Measurements from ENCODE around the gene ERGIC2.
A peak's percentile ranks its signal among the peaks of the same experiment; 100 is the strongest.
"Not testable (repeated sequence)": the region's sequence is repeated elsewhere in the genome, so short reads cannot be mapped to it uniquely, and the experiment has no call there.

ERGIC2 gene

GRCh38 chr12:29380536-29381523 is at the start of gene ERGIC2:
Gene ERGIC2 (minus strand): TSS chr12:29381172. CDS start chr12:29371633, 9,539 bp downstream.
- DNase-seq, result peak; percentile 87

DNA sequence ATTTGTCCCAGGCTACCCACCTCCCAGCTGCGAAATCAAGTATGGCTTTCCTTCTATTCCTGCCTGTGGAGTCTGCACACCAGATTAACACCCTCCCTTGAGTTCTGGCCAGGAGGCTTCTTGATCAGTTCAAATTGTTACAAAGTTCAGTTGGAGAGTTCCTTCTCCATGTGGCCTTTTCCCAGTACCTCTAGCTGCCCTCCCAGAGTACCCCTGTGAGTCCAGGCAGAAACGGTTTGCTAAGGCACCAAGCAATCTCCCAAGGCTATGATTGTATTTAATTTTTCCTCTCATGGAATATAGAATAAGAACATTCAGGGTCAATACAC is 49.7 kb upstream of the ERGIC2 start:
- no peak for DNase-seq

- no peak for DNase-seq
Observed at GRCh38 chr12:29429999-29430715, 49.2 kb upstream of the ERGIC2 start.

DNA sequence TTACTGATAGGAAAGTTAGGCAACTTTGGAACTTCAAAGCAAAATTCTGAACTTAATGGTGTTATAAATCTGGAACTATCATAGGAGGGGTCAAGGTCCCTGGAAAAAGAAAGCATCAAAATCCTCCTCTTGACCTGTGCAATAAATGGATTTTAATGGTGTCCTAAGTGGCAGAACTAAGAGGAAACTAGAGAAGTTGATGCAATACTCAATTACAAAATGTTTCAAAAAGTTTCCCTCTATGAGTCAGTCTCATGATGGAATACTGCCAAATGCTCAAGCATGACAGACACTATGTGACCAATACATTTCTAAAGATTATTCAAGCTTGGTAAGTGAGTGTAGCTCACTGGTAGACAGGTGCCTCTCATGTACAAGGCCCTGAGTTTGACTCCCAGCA is 47.7 kb upstream of the ERGIC2 start:
- DNase-seq, result no peak

DNA sequence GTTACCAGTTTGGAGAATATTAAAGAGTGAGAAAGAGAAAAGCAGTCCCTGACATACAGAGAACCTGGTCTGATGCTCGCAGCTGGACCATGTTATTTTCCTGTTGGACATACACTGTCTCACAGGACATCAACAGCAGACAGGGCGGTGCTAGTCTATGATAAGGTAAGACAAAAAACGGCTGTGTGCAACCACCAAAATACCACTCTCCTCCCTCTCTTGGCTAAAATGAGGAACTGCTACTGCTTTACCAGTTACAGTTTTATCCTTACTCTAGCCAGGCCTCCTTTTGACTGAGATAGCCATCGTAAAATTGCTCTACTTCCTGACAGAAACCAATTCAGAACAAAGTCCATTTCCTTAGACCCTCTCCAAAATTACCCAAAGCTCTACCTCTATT is 47.0 kb upstream of the ERGIC2 start:
- DNase-seq, result no peak

DNA sequence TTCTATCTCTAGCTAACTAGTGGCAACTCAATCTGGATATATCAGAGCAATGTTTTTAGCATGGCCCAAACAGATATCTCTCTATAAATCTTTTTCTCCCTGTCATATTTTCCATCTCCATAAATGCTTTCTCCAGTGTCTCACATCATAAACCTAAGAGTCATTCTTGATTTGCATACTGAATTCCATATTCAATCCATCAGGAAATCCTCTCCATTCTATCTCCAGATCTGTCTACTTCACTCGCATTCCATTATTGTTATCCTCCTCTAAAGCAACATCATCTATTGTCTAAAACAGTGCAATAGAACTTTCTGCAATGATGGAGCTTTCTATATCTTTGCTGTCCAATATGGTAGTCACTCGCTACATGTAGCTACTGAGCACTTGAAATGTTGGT is 45.5 kb upstream of the ERGIC2 start:
- no peak for DNase-seq

- DNase-seq, result no peak
Observed at GRCh38 chr12:29425722-29426121, 44.8 kb upstream of the ERGIC2 start.

- DNase-seq, result no peak
Observed at GRCh38 chr12:29416748-29417147, 35.8 kb upstream of the ERGIC2 start.

- no peak for DNase-seq
Observed at GRCh38 chr12:29415111-29415510, 34.1 kb upstream of the ERGIC2 start.

- DNase-seq, result no peak
Observed at GRCh38 chr12:29414368-29414767, 33.4 kb upstream of the ERGIC2 start.

- DNase-seq, result no peak
Observed at GRCh38 chr12:29405561-29405960, 24.6 kb upstream of the ERGIC2 start.

- no peak for DNase-seq
Observed at GRCh38 chr12:29403991-29404390, 23.0 kb upstream of the ERGIC2 start.

DNA sequence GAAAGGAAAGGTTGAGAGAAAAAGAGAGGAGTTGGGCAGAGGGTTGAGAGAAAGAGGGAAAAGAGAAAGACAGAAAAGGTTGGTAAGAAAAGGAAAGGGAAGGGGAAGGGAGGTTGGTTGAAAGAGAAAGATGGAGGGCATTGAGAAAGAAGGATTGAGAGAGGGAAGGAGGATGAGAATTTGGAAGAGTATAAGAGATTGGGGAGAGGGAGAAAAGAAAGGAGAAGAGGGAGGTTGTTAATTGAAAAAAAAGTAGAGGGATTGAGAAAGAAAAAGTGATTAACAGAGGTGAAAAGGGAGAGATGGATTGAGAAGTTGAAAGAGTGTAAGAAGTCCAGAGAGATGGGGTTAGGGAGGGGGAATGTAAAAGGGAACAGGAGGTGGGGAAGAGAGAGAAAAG is 21.5 kb upstream of the ERGIC2 start:
- no peak for DNase-seq

DNA sequence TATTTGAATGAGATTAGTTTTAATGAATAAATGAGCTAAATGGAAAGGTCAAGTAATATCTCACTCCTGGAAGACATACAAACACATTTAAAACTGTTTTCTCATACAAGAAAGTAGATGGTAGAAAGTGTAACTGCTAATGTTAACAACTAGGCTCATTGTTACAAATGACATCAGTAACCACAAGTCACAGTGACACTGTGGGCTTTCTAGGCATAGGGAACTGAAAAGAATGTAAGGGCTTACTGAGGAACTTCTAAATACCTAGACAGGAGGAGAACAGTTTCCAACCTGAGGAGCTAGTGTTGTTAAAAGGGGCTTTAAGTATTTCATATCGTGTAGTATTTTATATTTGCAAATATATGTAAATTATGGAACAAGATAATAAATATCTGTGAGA is 17.5 kb upstream of the ERGIC2 start:
- no peak for DNase-seq

DNA sequence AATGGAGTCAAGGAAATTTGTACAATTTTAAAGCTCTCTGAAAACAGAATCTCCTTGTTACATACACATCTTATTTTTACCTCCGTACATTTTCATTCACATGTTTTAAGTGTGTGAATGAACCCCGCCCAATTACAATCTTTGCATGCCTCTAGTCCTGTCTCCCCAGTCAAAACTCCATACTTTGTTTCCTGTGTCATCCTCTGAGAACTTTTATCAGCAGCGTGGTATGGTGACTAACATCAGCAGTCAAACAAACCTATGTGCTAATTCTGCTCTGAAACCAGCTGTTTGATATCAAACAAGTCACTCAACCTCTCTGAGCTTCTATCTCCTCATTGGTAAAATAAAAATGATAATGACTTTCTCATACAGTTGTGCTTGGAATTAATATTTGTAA is 15.8 kb upstream of the ERGIC2 start:
- no peak for DNase-seq

GRCh38 chr12:29395356-29395755 is 14.4 kb upstream of the ERGIC2 start:
- DNase-seq, result no peak

- DNase-seq, result not testable (repeated sequence)
Observed at GRCh38 chr12:29390419-29390818, 9.4 kb upstream of the ERGIC2 start.

DNA sequence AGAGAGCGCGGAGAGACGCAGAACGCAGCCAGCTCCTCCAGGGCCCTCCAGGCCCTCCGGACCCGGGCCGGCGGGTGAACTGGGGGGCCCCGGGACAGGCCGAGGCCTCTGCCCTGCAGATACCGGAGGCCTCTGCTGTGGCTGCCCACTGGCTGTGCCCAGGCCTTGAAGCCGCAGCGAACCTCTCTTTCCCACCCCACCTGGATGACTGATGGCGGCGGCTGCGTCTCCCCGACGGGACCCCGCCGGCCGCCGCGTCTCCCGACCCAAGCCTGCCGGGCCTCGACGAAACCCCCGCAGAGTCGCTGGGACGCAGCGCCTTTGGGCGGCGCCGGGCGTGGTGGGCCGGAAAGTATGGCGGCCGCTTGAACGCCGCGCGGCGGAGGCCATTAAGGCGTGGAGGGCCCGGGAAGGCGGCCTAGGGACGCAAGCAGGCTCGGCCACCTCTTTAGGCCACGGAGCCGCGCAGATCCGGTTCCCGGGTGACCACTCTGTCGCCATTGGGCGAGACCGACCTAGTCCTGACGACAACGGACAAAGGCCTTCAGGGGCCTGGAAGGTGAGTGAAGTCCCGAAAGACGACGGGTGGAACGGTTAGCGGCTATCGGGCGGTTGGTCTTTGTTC is 8.4 kb upstream of the ERGIC2 start:
- DNase-seq, result no peak

DNA sequence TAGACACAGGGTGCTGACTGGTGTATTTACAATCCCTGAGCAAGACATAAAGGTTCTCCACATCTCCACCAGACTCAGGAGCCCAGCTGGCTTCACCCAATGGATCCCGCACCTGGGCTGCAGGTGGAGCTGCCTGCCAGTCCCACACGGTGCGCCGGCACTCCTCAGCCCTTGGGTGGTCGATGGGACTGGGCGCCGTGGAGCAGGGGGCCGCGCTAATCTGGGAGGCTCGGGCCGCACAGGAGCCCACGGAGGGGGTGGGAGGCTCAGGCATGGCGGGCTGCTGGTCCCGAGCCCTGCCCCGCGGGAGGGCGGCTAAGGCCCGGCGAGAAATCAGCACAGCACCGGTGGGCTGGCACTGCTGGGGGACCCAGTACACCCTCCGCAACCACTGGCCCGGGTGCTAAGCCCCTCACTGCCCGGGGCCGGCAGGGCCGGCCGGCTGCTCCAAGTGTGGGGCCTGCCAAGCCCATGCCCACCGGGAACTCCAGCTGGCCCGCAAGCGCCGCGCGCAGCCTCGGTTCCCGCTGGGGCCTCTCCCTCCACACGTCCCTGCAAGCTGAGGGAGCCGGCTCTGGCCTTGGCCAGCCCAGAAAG is 5.2 kb upstream of the ERGIC2 start:
- not testable (repeated sequence) for DNase-seq

DNA sequence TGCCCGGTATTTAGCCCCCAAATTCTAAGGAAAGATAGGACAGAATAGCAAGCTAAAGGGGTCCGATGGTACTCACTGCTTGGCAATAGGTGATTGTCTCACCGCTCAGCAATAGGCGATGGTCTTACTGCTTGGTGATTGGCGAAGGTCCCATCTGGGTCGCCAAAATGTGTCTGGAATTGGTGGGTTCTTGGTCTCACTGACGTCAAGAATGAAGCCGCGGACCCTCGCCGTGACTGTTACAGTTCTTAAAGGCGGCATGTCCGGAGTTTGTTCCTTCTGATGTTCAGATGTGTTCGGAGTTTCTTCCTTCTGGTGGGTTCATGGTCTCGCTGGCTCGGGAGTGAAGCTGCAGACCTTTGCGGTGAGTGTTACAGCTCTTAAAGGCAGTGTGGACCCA is 4.2 kb upstream of the ERGIC2 start:
- not testable (repeated sequence) for DNase-seq

GRCh38 chr12:29382251-29382650 is 1.3 kb upstream of the ERGIC2 start:
- DNase-seq, result no peak

DNA sequence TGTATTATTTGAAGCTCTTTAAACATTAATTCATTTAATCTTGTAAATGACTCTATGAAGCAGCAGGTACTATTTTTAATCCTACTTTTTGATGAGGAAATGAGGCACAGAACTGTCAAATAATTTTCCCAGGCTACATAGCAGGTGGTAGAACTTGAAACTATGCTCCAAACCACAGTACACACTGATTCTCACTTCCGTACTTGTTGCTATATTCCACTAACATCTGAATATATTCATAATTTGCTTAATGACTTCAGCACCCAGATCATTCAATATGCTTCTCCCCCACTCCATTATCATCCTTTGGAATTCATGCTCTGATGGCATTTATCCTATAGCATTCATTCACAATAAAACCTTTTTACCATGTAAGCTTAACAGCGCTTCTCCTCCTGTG is 4.9 kb downstream of the ERGIC2 start:
- DNase-seq, result no peak

GRCh38 chr12:29374913-29375312 is 6.1 kb downstream of the ERGIC2 start:
- no peak for DNase-seq

Data from stimulated activated CD8-positive, alpha-beta memory T cell treated with anti-CD3 and anti-CD28 coated beads, Interleukin-4, amount 100 ng/mL, for 48 hours (primary cell).